Muscle layer of duodenum (tissue), 2 donors: ENCODE results near the gene MOCOS.

ENCODE experiments used
- H3K27ac ChIP-seq: one replicate; pipeline ENCODE4 v1.7.0; 2013; ENCODE audit warnings: mild to moderate bottlenecking, low read length
- H3K27me3 ChIP-seq: one replicate; pipeline ENCODE4 v1.7.0; 2013; ENCODE audit warnings: low read depth, mild to moderate bottlenecking, control low read depth, low read length
- H3K36me3 ChIP-seq, 2 donors: one replicate each; pipeline ENCODE4 v1.7.0; 2013; ENCODE audit warnings: low read length in 2 of 2, control low read depth in 1 of 2, mild to moderate bottlenecking in 1 of 2; ENCODE audit not compliant: insufficient read depth in 2 of 2, control insufficient read depth in 1 of 2
- H3K4me1 ChIP-seq, 2 donors: one replicate each; pipeline ENCODE4 v1.7.0; 2013; ENCODE audit warnings: low read length in 2 of 2, mild to moderate bottlenecking in 2 of 2, control low read depth in 1 of 2, moderate library complexity in 1 of 2; ENCODE audit not compliant: insufficient read depth in 2 of 2, control insufficient read depth in 1 of 2
- H3K4me3 ChIP-seq, 2 donors: one replicate each; pipeline ENCODE4 v1.7.0; 2013; ENCODE audit warnings: low read length in 2 of 2, low read depth in 1 of 2, mild to moderate bottlenecking in 1 of 2
- H3K9me3 ChIP-seq, 2 donors: one replicate each; pipeline ENCODE4 v1.7.0; 2013; ENCODE audit warnings: low read length in 2 of 2, control low read depth in 1 of 2, mild to moderate bottlenecking in 1 of 2; ENCODE audit not compliant: control insufficient read depth in 1 of 2
- donor health status: healthy.

The MOCOS gene, protein sequence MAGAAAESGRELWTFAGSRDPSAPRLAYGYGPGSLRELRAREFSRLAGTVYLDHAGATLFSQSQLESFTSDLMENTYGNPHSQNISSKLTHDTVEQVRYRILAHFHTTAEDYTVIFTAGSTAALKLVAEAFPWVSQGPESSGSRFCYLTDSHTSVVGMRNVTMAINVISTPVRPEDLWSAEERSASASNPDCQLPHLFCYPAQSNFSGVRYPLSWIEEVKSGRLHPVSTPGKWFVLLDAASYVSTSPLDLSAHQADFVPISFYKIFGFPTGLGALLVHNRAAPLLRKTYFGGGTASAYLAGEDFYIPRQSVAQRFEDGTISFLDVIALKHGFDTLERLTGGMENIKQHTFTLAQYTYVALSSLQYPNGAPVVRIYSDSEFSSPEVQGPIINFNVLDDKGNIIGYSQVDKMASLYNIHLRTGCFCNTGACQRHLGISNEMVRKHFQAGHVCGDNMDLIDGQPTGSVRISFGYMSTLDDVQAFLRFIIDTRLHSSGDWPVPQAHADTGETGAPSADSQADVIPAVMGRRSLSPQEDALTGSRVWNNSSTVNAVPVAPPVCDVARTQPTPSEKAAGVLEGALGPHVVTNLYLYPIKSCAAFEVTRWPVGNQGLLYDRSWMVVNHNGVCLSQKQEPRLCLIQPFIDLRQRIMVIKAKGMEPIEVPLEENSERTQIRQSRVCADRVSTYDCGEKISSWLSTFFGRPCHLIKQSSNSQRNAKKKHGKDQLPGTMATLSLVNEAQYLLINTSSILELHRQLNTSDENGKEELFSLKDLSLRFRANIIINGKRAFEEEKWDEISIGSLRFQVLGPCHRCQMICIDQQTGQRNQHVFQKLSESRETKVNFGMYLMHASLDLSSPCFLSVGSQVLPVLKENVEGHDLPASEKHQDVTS

DNA sequence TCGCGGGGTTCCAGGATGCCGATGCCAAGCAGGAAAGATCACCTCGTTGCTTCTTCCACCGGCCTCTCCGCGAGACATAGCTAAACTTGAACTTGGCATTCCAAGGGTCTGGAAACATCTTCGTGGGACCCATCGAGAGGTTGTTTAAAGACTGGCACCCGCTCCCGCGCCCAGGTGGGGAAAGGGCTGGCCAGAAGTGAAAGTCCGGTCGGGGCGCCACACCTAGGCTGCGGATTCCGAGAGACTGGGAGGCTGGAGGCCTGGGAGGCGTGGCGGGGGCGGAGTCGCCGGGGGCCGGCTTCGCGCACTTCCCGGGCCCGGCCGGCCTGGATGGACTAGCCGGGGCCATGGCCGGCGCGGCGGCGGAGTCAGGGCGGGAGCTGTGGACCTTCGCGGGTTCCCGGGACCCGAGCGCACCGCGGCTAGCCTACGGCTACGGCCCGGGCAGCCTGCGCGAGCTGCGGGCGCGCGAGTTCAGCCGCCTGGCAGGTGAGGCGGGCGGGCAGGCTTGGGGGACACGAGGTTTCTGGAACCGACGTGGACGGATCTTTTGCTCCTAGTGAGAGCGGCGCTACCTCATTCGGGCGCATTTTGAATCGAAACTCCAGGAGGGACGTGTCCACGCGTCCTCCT lies at the start of gene MOCOS:
TSS of gene MOCOS (plus strand) at position 305 of the 633 bp plus-strand sequence. CDS start at position 348, 43 bp downstream.
- Histone ChIP-seq H3K9me3 (no peaks in the 10 kb centered on the region), H3K36me3 (no peaks in the 10 kb centered on the region), H3K4me3 (peak within 1 kb of the TSS; percentile 79 to 83), H3K27me3 (no peaks in the 10 kb centered on the region), H3K4me1 (peaks cover 0 to 10% of the 10 kb centered on the region in 2 donors), H3K27ac (no peak within 1 kb of the TSS)

DNA sequence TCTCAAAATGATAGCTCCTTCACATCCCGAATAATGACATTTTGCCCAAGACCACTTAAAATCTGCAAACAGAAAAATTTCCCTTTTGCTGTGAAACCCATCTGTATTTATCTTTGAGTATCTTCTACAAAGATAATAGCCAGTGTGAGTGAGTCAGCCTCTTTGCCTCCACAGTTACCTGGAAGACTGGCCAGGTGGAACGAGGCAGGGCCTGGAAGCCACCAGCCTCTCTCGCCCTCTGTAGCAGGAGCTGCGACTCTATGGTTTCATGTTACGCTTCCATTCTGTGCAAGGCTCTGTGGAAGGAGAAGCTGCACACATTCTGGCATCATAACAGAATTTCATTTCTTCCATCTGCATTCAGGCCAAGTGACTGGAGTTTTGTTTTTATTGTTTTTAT lies 48.1 kb upstream of the MOCOS start:
- Histone ChIP-seq H3K4me1 (no peaks in the 10 kb centered on the region), H3K27ac (no peak overlapping the region), H3K27me3 (no peaks in the 10 kb centered on the region), H3K4me3 (no peak overlapping the region), H3K9me3 (no peaks in the 10 kb centered on the region), H3K36me3 (peaks cover 30 to 37% of the 10 kb centered on the region in 2 donors)

DNA sequence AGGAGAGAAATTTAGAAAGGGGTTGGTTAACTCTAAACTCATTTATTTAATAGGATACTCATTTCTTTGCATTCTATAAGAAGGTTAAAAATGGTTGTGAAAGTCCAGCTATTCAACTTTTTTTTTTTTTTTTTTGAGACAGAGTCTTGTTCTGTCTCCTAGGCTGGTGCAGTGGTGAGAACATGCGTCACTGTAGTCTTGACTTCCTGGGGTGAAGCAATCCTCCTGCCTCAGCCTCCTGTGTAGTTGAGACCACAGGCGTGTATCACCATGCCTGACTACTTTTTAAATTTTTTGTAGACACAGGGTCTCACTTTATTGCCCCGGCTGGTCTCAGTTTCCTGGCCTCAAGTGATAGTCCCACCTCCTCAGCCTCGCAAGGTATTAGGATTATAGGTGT lies 45.7 kb upstream of the MOCOS start:
- Histone ChIP-seq H3K4me1 (no peaks in the 10 kb centered on the region), H3K27ac (no peak overlapping the region), H3K9me3 (no peaks in the 10 kb centered on the region), H3K4me3 (no peak overlapping the region), H3K27me3 (no peaks in the 10 kb centered on the region), H3K36me3 (peaks cover 50 to 57% of the 10 kb centered on the region in 2 donors)

DNA sequence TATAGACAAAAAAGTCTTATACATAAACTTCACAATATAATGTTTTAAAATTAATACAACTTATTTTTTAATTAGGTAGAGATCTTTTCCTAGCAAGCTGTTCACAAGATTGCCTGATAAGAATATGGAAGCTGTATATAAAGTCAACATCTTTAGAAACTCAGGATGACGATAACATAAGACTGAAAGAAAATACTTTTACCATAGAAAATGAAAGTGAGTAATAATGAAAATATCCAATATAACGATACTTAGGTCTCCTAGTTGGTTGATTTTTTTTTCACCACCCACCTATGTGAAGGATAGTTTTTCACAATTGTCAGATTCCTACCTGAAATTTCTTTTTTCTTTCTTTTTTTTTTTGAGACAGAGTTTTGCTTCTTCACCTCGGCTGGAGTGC lies 44.5 kb upstream of the MOCOS start:
- Histone ChIP-seq H3K27me3 (no peaks in the 10 kb centered on the region), H3K4me1 (no peaks in the 10 kb centered on the region), H3K4me3 (no peak overlapping the region), H3K36me3 (peaks cover 53 to 55% of the 10 kb centered on the region in 2 donors), H3K9me3 (no peaks in the 10 kb centered on the region), H3K27ac (no peak overlapping the region)

DNA sequence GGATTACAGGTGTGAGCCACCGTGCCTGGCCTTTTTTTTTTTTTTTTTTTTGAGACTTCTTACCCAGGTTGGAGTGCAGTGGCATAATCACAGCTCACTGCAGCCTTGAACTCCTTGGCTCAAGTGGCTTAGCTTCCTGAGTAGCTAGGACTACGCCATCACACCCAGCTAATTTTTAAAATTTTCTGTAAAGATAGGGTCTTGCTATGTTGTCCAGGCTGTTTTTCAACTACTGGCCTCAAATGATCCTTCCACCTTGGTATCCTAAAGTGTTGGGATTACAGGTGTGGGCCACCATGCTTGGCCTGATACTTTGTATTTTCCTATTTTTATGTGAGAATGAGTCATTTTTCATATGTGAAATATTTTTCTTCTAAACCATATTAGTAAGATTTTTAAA lies 43.9 kb upstream of the MOCOS start:
- H3K9me3 ChIP-seq = no peaks in the 10 kb centered on the region

DNA sequence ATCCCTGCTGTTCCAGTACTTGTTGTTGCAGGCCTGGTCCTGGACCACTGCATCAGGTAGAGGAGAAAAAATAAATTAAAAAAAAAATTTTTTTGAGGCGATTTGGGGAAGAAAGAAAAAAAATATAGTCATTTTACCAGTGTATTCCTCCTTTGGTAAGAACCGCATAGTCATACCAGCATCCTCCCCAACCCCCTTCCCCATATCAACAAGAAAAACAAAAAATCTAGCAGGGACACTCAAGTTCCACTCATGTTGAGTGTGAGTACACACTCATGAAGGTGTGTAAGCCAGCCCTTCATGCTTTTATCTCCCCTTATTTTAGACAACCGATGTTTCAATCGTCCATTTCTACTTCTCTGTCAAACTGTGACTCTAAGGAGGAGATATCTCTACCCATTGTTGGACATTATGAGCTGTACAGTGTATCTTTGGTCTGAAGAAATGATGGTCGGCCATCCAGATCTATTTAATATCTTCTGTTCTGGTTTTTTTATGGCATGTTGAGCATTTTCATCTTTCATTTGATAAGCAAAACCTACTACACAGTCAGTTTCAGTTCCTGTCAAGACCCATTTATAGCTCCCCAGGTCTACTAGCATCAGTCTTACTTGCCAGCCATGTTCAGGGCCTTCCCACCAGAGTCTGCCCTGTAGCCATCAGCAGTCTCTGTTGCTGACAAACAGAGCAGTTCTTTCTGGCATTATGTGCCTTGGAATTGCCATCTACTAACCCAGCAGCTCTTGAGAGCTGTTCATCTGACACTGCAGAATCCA lies 37.6 kb upstream of the MOCOS start:
- H3K4me3 ChIP-seq = no peak overlapping the region
- peaks cover 48 to 92% of the 10 kb centered on the region in 2 donors for H3K36me3 ChIP-seq
- H3K4me1 ChIP-seq = no peaks in the 10 kb centered on the region
- H3K27me3 ChIP-seq = no peaks in the 10 kb centered on the region
- no peaks in the 10 kb centered on the region for H3K9me3 ChIP-seq
- H3K27ac ChIP-seq = no peak overlapping the region

More for the DNA sequence above, 43.9 kb upstream of the MOCOS start:
- Histone ChIP-seq H3K36me3 (peaks cover 50 to 55% of the 10 kb centered on the region in 2 donors), H3K27me3 (no peaks in the 10 kb centered on the region), H3K4me1 (no peaks in the 10 kb centered on the region), H3K27ac (no peak overlapping the region), H3K4me3 (no peak overlapping the region)

DNA sequence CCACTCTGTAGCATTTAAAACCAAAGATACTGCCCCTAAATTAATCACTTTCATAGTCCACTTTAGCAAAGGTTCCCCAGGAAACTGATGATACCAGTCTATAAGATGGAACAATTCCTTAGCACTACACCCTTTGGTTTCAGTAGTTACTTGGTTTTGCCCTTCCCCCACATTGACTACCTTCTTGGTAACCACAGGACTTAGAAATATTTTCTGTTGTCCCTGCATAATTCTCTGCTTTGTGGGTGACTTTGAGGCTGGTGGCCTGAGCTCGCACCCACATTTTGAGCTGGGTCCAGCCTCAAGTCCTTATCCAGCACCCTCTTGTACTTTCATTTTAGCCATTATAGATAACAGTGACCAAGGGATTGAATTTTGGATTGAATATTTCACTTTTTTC lies 34.5 kb upstream of the MOCOS start:
- Histone ChIP-seq H3K27ac (no peak overlapping the region), H3K4me1 (no peaks in the 10 kb centered on the region), H3K27me3 (no peaks in the 10 kb centered on the region), H3K4me3 (no peak overlapping the region), H3K9me3 (no peaks in the 10 kb centered on the region), H3K36me3 (peaks cover 50 to 93% of the 10 kb centered on the region in 2 donors)

DNA sequence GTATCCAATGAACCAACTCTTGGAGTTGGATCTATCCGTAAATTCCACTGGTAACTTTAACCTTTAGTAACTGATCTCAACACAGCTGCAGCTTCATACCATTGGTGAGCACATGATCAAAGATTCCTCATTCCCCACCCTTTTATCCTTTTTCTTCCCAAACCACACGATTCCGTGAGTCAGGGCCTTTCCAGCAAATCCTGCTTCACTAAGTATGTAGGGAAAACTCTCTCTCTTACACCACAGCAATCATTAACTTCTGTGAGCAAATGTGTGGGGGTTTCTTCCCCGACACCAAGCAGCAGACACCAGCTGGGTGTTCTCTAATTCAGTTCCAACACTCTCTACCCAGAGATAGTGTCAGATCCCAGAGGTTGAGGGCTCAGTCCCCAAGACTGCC lies 34.1 kb upstream of the MOCOS start:
- peak overlapping the region; percentile 47 for H3K27ac ChIP-seq
- no peaks in the 10 kb centered on the region for H3K27me3 ChIP-seq
- no peak overlapping the region for H3K4me3 ChIP-seq
- no peaks in the 10 kb centered on the region for H3K9me3 ChIP-seq
- H3K36me3 ChIP-seq = peaks cover 50 to 90% of the 10 kb centered on the region in 2 donors
- no peaks in the 10 kb centered on the region for H3K4me1 ChIP-seq

DNA sequence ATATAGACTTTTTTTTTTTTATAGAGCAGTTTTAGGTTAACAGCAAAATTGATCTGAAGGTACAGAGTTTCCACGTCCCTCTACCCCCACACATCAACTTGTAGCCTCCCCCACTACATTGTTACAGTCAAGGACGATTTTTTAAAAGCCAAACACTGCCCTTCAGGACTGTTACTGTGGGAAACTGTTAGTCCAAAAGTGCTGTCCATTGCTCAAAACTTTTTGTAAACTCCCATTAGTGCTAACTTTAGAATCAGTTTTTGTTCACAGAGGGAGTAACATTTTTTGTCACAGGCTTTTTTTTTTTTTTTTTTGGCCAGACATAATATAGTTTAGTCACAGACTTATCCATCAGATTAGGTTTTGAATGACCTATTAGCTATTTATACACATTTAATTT lies 33.5 kb upstream of the MOCOS start:
- Histone ChIP-seq H3K4me1 (no peaks in the 10 kb centered on the region), H3K9me3 (no peaks in the 10 kb centered on the region), H3K4me3 (no peak overlapping the region), H3K27ac (peak overlapping the region; percentile 47), H3K36me3 (peaks cover 50 to 84% of the 10 kb centered on the region in 2 donors), H3K27me3 (no peaks in the 10 kb centered on the region)

DNA sequence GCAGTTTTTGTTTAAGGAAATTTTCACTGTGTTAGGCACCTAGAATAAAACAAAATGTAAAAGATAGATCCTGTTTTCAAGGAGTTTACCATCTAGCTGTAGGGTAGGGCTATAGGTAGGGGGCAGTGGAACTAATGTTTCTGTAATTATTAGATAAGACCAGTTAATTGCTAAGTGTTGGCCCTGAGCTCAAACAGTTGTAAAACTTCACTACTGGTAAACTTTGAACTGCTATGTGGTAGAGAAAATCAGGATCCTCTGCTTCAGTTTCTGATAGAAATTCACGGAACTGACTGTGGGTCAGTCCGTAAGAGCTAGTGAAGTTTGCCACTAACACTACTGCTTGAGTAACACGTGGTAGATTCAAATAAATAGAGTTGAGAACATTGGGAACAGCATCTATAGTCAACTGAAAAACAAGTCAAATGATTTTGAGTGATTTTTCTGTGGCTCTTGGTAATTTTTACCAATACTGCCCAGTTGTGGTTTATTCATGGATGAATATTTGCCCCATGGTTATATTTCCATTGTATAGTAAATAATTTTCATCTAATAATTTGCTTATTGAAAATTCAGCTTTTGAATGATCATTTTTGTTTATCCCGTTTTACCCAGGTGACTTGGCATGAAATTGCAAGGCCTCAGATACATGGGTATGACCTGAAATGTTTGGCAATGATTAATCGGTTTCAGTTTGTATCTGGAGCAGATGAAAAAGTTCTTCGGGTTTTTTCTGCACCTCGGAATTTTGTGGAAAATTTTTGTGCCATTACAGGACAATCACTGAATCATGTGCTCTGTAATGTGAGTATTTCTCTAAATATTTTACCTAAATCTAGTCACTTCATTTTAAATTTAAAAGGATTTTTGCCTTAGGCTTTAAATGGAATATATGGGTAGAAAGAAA lies 31.2 kb upstream of the MOCOS start:
- no peaks in the 10 kb centered on the region for H3K9me3 ChIP-seq
- H3K27me3 ChIP-seq = no peaks in the 10 kb centered on the region
- H3K4me1 ChIP-seq = no peaks in the 10 kb centered on the region
- H3K4me3 ChIP-seq = no peak overlapping the region
- peaks cover 50 to 81% of the 10 kb centered on the region in 2 donors for H3K36me3 ChIP-seq
- H3K27ac ChIP-seq = no peak overlapping the region
